GM12873 (cell line): ENCODE results near the gene PLEKHA5.

Experiments
- CTCF ChIP-seq: IDR thresholded peaks from 2 replicates; pipeline ENCODE4 v1.5.1; 2012; ENCODE audit warnings: low read depth, mild to moderate bottlenecking, moderate library complexity, low read length, control low read depth; ENCODE audit not compliant: insufficient read depth; ENCODE audit errors: missing control alignments

PLEKHA5 gene

GRCh38 chr12:19144287-19144686 is 14.8 kb downstream of the PLEKHA5 start:
- no peak for TF ChIP-seq CTCF

- TF ChIP-seq CTCF: no peak
Observed at GRCh38 chr12:19144985-19145384, 15.5 kb downstream of the PLEKHA5 start.

GRCh38 chr12:19148860-19149259 is 19.3 kb downstream of the PLEKHA5 start:
- no peak for TF ChIP-seq CTCF

GRCh38 chr12:19150273-19150900 is 20.9 kb downstream of the PLEKHA5 start:
- TF ChIP-seq CTCF: no peak

- no peak for TF ChIP-seq CTCF
Observed at GRCh38 chr12:19151298-19151697, 21.8 kb downstream of the PLEKHA5 start.

GRCh38 chr12:19153396-19153795 is 23.9 kb downstream of the PLEKHA5 start:
- no peak for TF ChIP-seq CTCF

- TF ChIP-seq CTCF: no peak
Observed at GRCh38 chr12:19154686-19155085, 25.2 kb downstream of the PLEKHA5 start.
